ENCODE measurements around the gene VEPH1. TPM values are rescaled to one million over a fixed set of nuclear protein-coding genes. Genes with fewer than 3 reads are reported as not detected.

The VEPH1 gene
- total RNA-seq, 4 donors from 2014 or later = 0.59 to 4.7 (median 2.7) TPM

DNA sequence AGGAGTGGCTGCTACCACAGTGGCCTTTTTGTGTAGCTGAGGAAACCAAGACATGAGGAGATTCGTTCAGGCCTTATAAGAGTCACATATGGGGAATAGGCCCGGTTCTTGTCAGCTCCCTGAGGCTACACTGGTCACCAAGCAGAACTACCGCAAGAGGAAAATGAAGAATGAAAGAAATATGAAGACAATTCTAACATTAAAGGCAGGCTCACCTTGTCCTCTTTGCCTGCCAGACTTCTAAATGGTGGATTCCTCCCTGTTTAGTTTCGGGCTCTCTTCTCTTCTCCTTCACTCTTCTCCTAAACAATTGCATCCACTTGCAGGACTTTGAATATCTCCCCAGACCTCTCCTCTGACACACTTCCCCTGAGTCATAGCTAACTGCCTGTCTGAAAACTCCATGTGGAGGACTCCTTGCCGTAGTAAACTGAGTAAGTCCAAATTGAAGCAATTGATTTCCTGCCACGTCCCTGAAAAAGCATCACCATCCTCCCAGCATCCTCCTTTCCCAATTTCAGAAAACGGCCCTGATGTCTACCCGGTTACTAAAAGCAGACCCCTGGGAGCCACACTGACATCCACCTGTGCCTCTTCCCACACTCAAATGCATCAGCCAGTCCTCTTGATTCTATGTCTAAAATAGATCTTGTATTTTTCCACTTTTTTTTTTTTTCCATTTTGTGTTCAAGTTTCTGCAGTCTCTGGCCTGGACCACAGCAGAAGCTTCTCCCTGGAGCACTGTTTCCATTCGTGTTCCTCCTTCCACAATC, 30.3 kb upstream of the VEPH1 start:
- no peak for TF ChIP-seq POLR2A (IDR thresholded peaks at IDR 0.05)
- TF ChIP-seq, protein P1, sequence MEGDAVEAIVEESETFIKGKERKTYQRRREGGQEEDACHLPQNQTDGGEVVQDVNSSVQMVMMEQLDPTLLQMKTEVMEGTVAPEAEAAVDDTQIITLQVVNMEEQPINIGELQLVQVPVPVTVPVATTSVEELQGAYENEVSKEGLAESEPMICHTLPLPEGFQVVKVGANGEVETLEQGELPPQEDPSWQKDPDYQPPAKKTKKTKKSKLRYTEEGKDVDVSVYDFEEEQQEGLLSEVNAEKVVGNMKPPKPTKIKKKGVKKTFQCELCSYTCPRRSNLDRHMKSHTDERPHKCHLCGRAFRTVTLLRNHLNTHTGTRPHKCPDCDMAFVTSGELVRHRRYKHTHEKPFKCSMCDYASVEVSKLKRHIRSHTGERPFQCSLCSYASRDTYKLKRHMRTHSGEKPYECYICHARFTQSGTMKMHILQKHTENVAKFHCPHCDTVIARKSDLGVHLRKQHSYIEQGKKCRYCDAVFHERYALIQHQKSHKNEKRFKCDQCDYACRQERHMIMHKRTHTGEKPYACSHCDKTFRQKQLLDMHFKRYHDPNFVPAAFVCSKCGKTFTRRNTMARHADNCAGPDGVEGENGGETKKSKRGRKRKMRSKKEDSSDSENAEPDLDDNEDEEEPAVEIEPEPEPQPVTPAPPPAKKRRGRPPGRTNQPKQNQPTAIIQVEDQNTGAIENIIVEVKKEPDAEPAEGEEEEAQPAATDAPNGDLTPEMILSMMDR (IDR thresholded peaks at IDR 0.05) = no peak
- intact Hi-C loops (cut with DNase I; ENCODE audit: low total_unique reads) = loop anchor here (5.0 kb wide), 1 partner anchor 39 kb away; no protein-coding TSS in a partner anchor
- 77 to 83% methylated on average over 9 of the region's 9 CpGs for WGBS, 2 donors
- DNase-seq (ENCODE audit: low spot score in 2 of 2) = no peak
- no peak overlapping the region for H3K4me3 ChIP-seq (ENCODE audit: low read depth, poor library complexity, severe bottlenecking)

DNA sequence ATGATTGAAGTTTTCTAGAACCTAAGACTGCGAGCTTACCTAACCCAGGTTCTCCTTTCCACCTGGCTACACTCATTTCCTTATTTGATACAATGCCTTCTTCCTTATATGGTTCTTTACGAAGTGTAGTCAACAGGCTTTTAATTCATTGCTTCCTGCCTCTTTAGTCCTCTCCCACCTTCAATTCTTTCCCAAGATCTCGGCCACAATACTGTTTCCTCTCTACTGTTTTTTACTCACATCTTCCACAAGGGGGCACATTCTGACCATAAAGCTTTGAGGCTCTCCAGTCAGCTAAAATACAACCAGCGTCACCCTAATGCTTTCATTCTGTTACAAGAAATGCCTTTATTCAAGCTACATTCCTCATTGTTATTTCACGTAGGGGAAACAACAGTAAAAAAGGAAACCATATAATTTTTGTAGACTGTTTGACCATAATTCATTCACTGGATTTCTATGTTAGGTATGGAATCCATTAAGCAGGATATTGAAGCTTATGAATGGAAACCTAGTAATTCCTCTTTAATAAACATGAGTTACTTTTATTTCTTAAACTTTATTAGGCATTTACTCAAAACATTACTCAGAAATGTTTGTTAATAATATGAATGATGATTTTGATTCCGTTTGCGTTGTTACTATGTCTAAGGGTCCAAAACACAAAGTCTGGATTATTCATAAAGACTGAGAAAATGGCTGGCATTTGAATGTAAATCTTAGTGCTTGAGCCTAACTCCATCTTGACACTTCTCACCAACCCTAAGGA, 29.5 kb upstream of the VEPH1 start:
- no peak overlapping the region for H3K4me3 ChIP-seq (ENCODE audit: low read depth, poor library complexity, severe bottlenecking)
- peak in 1 of 2 donors; percentile 29 for DNase-seq (ENCODE audit: low spot score in 2 of 2)
- 35 to 37% methylated on average over 7 of the region's 7 CpGs for WGBS, 2 donors
- TF ChIP-seq, protein P1 (IDR thresholded peaks at IDR 0.05) = no peak
- no peak for TF ChIP-seq POLR2A (IDR thresholded peaks at IDR 0.05)
- intact Hi-C loops (cut with DNase I; ENCODE audit: low total_unique reads) = loop anchor here (5.0 kb wide), 1 partner anchor 40 kb away; no protein-coding TSS in a partner anchor

DNA sequence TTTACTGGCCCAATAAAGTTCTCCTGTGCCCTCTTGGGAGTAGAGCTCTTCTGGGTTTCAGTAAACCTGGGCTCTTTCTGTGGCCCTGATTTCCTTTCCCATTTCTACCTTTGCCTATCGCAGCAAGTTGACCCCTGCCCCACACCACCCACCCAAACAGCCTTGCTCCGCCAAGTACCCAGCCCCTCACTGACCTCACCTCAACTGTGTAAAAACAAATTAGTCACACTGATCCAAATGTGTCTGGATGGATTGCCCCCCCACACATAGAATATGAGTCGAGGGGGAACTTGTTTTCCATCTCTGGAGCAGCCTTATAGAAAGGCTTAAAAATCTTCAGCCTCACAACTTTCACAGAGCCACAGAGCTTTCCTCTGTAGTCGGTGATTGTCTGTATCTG, 28.6 kb upstream of the VEPH1 start:
- WGBS, 2 donors = 69 to 79% methylated on average over 4 of the region's 4 CpGs
- TF ChIP-seq, protein P1 (IDR thresholded peaks at IDR 0.05) = no peak
- no peak for TF ChIP-seq POLR2A (IDR thresholded peaks at IDR 0.05)
- intact Hi-C loops (cut with DNase I; ENCODE audit: low total_unique reads) = loop anchor here (5.0 kb wide), 1 partner anchor 41 kb away; no protein-coding TSS in a partner anchor

GRCh38 chr3:157531301-157531660, 28.1 kb upstream of the VEPH1 start:
- TF ChIP-seq POLR2A (IDR thresholded peaks at IDR 0.05) = no peak
- TF ChIP-seq, protein P1 (IDR thresholded peaks at IDR 0.05) = no peak
- WGBS, 2 donors = 81 to 92% methylated on average over 3 of the region's 3 CpGs
- H3K4me3 ChIP-seq (ENCODE audit: low read depth, poor library complexity, severe bottlenecking) = no peak overlapping the region
- DNase-seq (ENCODE audit: low spot score in 2 of 2) = no peak
- intact Hi-C loops (cut with DNase I; ENCODE audit: low total_unique reads) = loop anchor here (5.0 kb wide), 1 partner anchor 41 kb away; no protein-coding TSS in a partner anchor

More for the DNA sequence above, 28.6 kb upstream of the VEPH1 start:
- H3K4me3 ChIP-seq (ENCODE audit: low read depth, poor library complexity, severe bottlenecking) = no peak overlapping the region
- no peak for DNase-seq (ENCODE audit: low spot score in 2 of 2)

- H3K4me3 ChIP-seq (ENCODE audit: low read depth, poor library complexity, severe bottlenecking) = no peak overlapping the region
- TF ChIP-seq, protein P1 (IDR thresholded peaks at IDR 0.05) = no peak
- TF ChIP-seq POLR2A (IDR thresholded peaks at IDR 0.05) = no peak
- 83 to 87% methylated on average over 5 of the region's 5 CpGs for WGBS, 2 donors
- intact Hi-C loops (cut with DNase I; ENCODE audit: low total_unique reads) = loop anchor here (5.0 kb wide), 1 partner anchor 42 kb away; no protein-coding TSS in a partner anchor
- no peak for DNase-seq (ENCODE audit: low spot score in 2 of 2)
Measured at GRCh38 chr3:157530637-157531300, 27.6 kb upstream of the VEPH1 start.

Data from lower leg skin (tissue), 4 donors.